SK-N-SH treated with all-trans-retinoic acid at 6 μM for 48 hours (cell line): Measurements from ENCODE around the gene ALDH4A1.

Experiments used
- ATAC-seq: fragments of 200-7000 bp; cut with Tn5 transposase; 3 replicates; pipeline ENCODE4 v1.9.1; 2020; ENCODE audit warnings: mild to moderate bottlenecking, moderate library complexity
- ARNTL ChIP-seq: fragments of 450-650 bp; formaldehyde crosslinking; IDR thresholded peaks from 2 replicates; pipeline ENCODE4 v1.5.0; 2020; ENCODE audit warnings: low read depth, mild to moderate bottlenecking, moderate library complexity, borderline replicate concordance
- BACH2 ChIP-seq: fragments of 250-450 bp; sonication (Bioruptor Pico); IDR thresholded peaks from 2 replicates; pipeline ENCODE4 v1.9.0; 2021; ENCODE audit warnings: mild to moderate bottlenecking, borderline replicate concordance
- CSDC2 ChIP-seq: fragments of 250-450 bp; sonication (Bioruptor Pico); IDR thresholded peaks from 2 replicates; pipeline ENCODE4 v1.5.0; 2020; ENCODE audit warnings: mild to moderate bottlenecking, moderate library complexity
- CSRNP3 ChIP-seq: fragments of 250-450 bp; sonication (Bioruptor Pico); IDR thresholded peaks from 2 replicates; pipeline ENCODE4 v1.5.1; 2021; ENCODE audit warnings: mild to moderate bottlenecking, moderate library complexity
- ESRRG ChIP-seq: fragments of 250-450 bp; sonication (Bioruptor Pico); IDR thresholded peaks from 2 replicates; pipeline ENCODE4 v1.6.1; 2021; ENCODE audit warnings: mild to moderate bottlenecking
- GLIS3 ChIP-seq: fragments of 250-450 bp; sonication (Bioruptor Pico); IDR thresholded peaks from 2 replicates; pipeline ENCODE4 v1.5.0; 2020; ENCODE audit warnings: mild to moderate bottlenecking, moderate library complexity
- ISL1 ChIP-seq: fragments of 250-450 bp; sonication (Bioruptor Pico); IDR thresholded peaks from 2 replicates; pipeline ENCODE4 v2.1.2; 2022; ENCODE audit warnings: mild to moderate bottlenecking, moderate library complexity
- OSR1 ChIP-seq: fragments of 250-450 bp; sonication (Bioruptor Pico); IDR thresholded peaks from 2 replicates; pipeline ENCODE4 v1.8.0; 2022; ENCODE audit warnings: moderate library complexity, mild to moderate bottlenecking, inconsistent platforms
- PATZ1 ChIP-seq: fragments of 250-450 bp; sonication (Bioruptor Pico); IDR thresholded peaks from 2 replicates; pipeline ENCODE4 v1.8.0; 2020; ENCODE audit warnings: mild to moderate bottlenecking, moderate library complexity, borderline replicate concordance
- POU6F1 ChIP-seq: fragments of 250-450 bp; sonication (Bioruptor Pico); IDR thresholded peaks from 2 replicates; pipeline ENCODE4 v1.8.0; 2021; ENCODE audit warnings: low read depth, mild to moderate bottlenecking, moderate library complexity, borderline replicate concordance
- RARB ChIP-seq: fragments of 250-450 bp; sonication (Bioruptor Pico); IDR thresholded peaks from 2 replicates; pipeline ENCODE4 v1.8.0; 2021; ENCODE audit warnings: mild to moderate bottlenecking, moderate library complexity
- SNAI2 ChIP-seq: fragments of 250-450 bp; sonication (Bioruptor Pico); IDR thresholded peaks from 2 replicates; pipeline ENCODE4 v1.5.0; 2020; ENCODE audit warnings: mild to moderate bottlenecking, moderate library complexity
- TCF4 ChIP-seq: fragments of 250-450 bp; sonication (Bioruptor Pico); IDR thresholded peaks from 2 replicates; pipeline ENCODE4 v1.8.0; 2021; ENCODE audit warnings: mild to moderate bottlenecking, moderate library complexity, borderline replicate concordance
- TOX ChIP-seq: fragments of 250-450 bp; sonication (Bioruptor Pico); IDR thresholded peaks from 2 replicates; pipeline ENCODE4 v1.8.0; 2021; ENCODE audit warnings: mild to moderate bottlenecking, moderate library complexity, borderline replicate concordance
- TSHZ2 ChIP-seq: fragments of 250-450 bp; sonication (Bioruptor Pico); IDR thresholded peaks from 2 replicates; pipeline ENCODE4 v1.5.0; 2020; ENCODE audit warnings: mild to moderate bottlenecking, moderate library complexity
- ZC3H10 ChIP-seq: fragments of 250-450 bp; sonication (Bioruptor Pico); IDR thresholded peaks from 2 replicates; pipeline ENCODE4 v1.5.1; 2021; ENCODE audit warnings: mild to moderate bottlenecking, moderate library complexity
- ZFP3 ChIP-seq: fragments of 250-450 bp; sonication (Bioruptor Pico); IDR thresholded peaks from 2 replicates; pipeline ENCODE4 v1.5.0; 2020; ENCODE audit warnings: mild to moderate bottlenecking, moderate library complexity
- ZFP30 ChIP-seq: fragments of 450-650 bp; formaldehyde crosslinking; IDR thresholded peaks from 2 replicates; pipeline ENCODE4 v1.5.0; 2022; ENCODE audit warnings: mild to moderate bottlenecking, moderate library complexity
- ZNF70 ChIP-seq: fragments of 450-650 bp; formaldehyde crosslinking; IDR thresholded peaks from 2 replicates; pipeline ENCODE4 v1.5.0; 2020; ENCODE audit warnings: mild to moderate bottlenecking, moderate library complexity
- ZNF8 ChIP-seq: fragments of 450-650 bp; formaldehyde crosslinking; IDR thresholded peaks from 2 replicates; pipeline ENCODE4 v1.5.0; 2020; ENCODE audit warnings: mild to moderate bottlenecking, moderate library complexity

Gene ALDH4A1

GRCh38 chr1:18942340-18942739, 40.0 kb upstream of the ALDH4A1 start:
- no peak for ATAC-seq
- TF ChIP-seq TSHZ2 (CRISPR knock-in tag) (no peak), ZNF8 (CRISPR knock-in tag) (no peak), BACH2 (no peak), ARNTL (CRISPR knock-in tag) (no peak)

- peak; percentile 80 for ATAC-seq
- no peak for TF ChIP-seq PATZ1 (CRISPR knock-in tag)
- TF ChIP-seq TOX (CRISPR knock-in tag): no peak
- TF ChIP-seq ZC3H10 (CRISPR knock-in tag): no peak
- no peak for TF ChIP-seq ESRRG (CRISPR knock-in tag)
- no peak for TF ChIP-seq OSR1 (CRISPR knock-in tag)
Observed at GRCh38 chr1:18941221-18942141, 39.1 kb upstream of the ALDH4A1 start.

GRCh38 chr1:18940303-18941020, 38.1 kb upstream of the ALDH4A1 start:
- no peak for TF ChIP-seq ARNTL (CRISPR knock-in tag)
- no peak for TF ChIP-seq ISL1 (CRISPR knock-in tag)
- TF ChIP-seq OSR1 (CRISPR knock-in tag): no peak
- TF ChIP-seq TOX (CRISPR knock-in tag): no peak
- no peak for TF ChIP-seq ZNF8 (CRISPR knock-in tag)
- TF ChIP-seq RARB: no peak
- TF ChIP-seq SNAI2: no peak
- TF ChIP-seq GLIS3 (CRISPR knock-in tag): no peak
- no peak for TF ChIP-seq ESRRG (CRISPR knock-in tag)
- TF ChIP-seq ZFP30 (CRISPR knock-in tag): no peak
- TF ChIP-seq TCF4 (CRISPR knock-in tag): no peak
- TF ChIP-seq TSHZ2 (CRISPR knock-in tag): no peak
- TF ChIP-seq ZFP3: no peak
- no peak for TF ChIP-seq ZNF70 (CRISPR knock-in tag)
- no peak for TF ChIP-seq CSDC2 (CRISPR knock-in tag)
- no peak for TF ChIP-seq CSRNP3
- TF ChIP-seq BACH2: no peak
- TF ChIP-seq ZC3H10 (CRISPR knock-in tag): no peak
- TF ChIP-seq POU6F1: no peak
- no peak for ATAC-seq
